Measurements from ENCODE around the gene PLCL2.
"Not testable (repeated sequence)": the region's sequence is repeated elsewhere in the genome, so short reads cannot be mapped to it uniquely, and the experiment has no call there.

The PLCL2 gene

GRCh38 chr3:17106801-17107200, 222.0 kb downstream of the PLCL2 start:
- in situ Hi-C loops (cut with MboI; ENCODE audit: low sequenced_read_pairs) = not testable (repeated sequence)

GRCh38 chr3:17110660-17111396, 226.1 kb downstream of the PLCL2 start:
- in situ Hi-C loops (cut with MboI; ENCODE audit: low sequenced_read_pairs) = no loop called here

GRCh38 chr3:17111586-17111985, 226.8 kb downstream of the PLCL2 start:
- in situ Hi-C loops (cut with MboI; ENCODE audit: low sequenced_read_pairs) = no loop called here

- in situ Hi-C loops (cut with MboI; ENCODE audit: low sequenced_read_pairs) = no loop called here
These were observed 230.4 kb downstream of the PLCL2 start for GRCh38 chr3:17115186-17115585.

GRCh38 chr3:17116007-17116600, 231.3 kb downstream of the PLCL2 start:
- in situ Hi-C loops (cut with MboI; ENCODE audit: low sequenced_read_pairs) = no loop called here

- in situ Hi-C loops (cut with MboI; ENCODE audit: low sequenced_read_pairs) = no loop called here
These were observed 234.0 kb downstream of the PLCL2 start for GRCh38 chr3:17118771-17119170.

- in situ Hi-C loops (cut with MboI; ENCODE audit: low sequenced_read_pairs) = no loop called here
These were observed 234.7 kb downstream of the PLCL2 start for GRCh38 chr3:17119201-17120072.

- in situ Hi-C loops (cut with MboI; ENCODE audit: low sequenced_read_pairs) = no loop called here
These were observed 235.4 kb downstream of the PLCL2 start for GRCh38 chr3:17120115-17120514.

- in situ Hi-C loops (cut with MboI; ENCODE audit: low sequenced_read_pairs) = no loop called here
These were observed 236.6 kb downstream of the PLCL2 start for GRCh38 chr3:17121336-17121735.

- in situ Hi-C loops (cut with MboI; ENCODE audit: low sequenced_read_pairs) = no loop called here
These were observed 238.0 kb downstream of the PLCL2 start for GRCh38 chr3:17122758-17123157.

- in situ Hi-C loops (cut with MboI; ENCODE audit: low sequenced_read_pairs) = no loop called here
These were observed 241.1 kb downstream of the PLCL2 start for GRCh38 chr3:17125738-17126442.

GRCh38 chr3:17128671-17129070, 243.9 kb downstream of the PLCL2 start:
- in situ Hi-C loops (cut with MboI; ENCODE audit: low sequenced_read_pairs) = not testable (repeated sequence)

- in situ Hi-C loops (cut with MboI; ENCODE audit: low sequenced_read_pairs) = no loop called here
These were observed 244.8 kb downstream of the PLCL2 start for GRCh38 chr3:17129556-17129955.

GRCh38 chr3:17130956-17131355, 246.2 kb downstream of the PLCL2 start:
- in situ Hi-C loops (cut with MboI; ENCODE audit: low sequenced_read_pairs) = no loop called here

- in situ Hi-C loops (cut with MboI; ENCODE audit: low sequenced_read_pairs) = no loop called here
These were observed 247.7 kb downstream of the PLCL2 start for GRCh38 chr3:17132286-17133115.

- in situ Hi-C loops (cut with MboI; ENCODE audit: low sequenced_read_pairs) = no loop called here
These were observed 249.1 kb downstream of the PLCL2 start for GRCh38 chr3:17133632-17134545.

- in situ Hi-C loops (cut with MboI; ENCODE audit: low sequenced_read_pairs) = no loop called here
These were observed 250.9 kb downstream of the PLCL2 start for GRCh38 chr3:17135696-17136095.

GRCh38 chr3:17136136-17136721, 251.5 kb downstream of the PLCL2 start:
- in situ Hi-C loops (cut with MboI; ENCODE audit: low sequenced_read_pairs) = no loop called here

GRCh38 chr3:17137321-17137826, 252.6 kb downstream of the PLCL2 start:
- in situ Hi-C loops (cut with MboI; ENCODE audit: low sequenced_read_pairs) = no loop called here

All from HL-60/S4 treated with phorbol 12-myristate 13-acetate at 8.2 ng/mL for 4 days and 3 days (cell line).